ENCODE measurements around the gene NDRG4.
"Not testable (repeated sequence)": the region's sequence is repeated elsewhere in the genome, so short reads cannot be mapped to it uniquely, and the experiment has no call there.

The NDRG4 gene

GRCh38 chr16:58465817-58466216, 34.1 kb upstream of the NDRG4 start:
- no peak for DNase-seq (ENCODE audit: low read depth)

GRCh38 chr16:58466396-58466795, 33.5 kb upstream of the NDRG4 start:
- no peak for DNase-seq (ENCODE audit: low read depth)

- no peak for DNase-seq (ENCODE audit: low read depth)
These were observed 32.0 kb upstream of the NDRG4 start for GRCh38 chr16:58467905-58468304.

GRCh38 chr16:58471209-58471975, 28.6 kb upstream of the NDRG4 start:
- DNase-seq (ENCODE audit: low read depth) = no peak

GRCh38 chr16:58472266-58472665, 27.7 kb upstream of the NDRG4 start:
- no peak for DNase-seq (ENCODE audit: low read depth)

GRCh38 chr16:58472827-58473226, 27.1 kb upstream of the NDRG4 start:
- no peak for DNase-seq (ENCODE audit: low read depth)

- no peak for DNase-seq (ENCODE audit: low read depth)
These were observed 25.6 kb upstream of the NDRG4 start for GRCh38 chr16:58474296-58474695.

GRCh38 chr16:58475091-58475619, 24.8 kb upstream of the NDRG4 start:
- DNase-seq (ENCODE audit: low read depth) = no peak

GRCh38 chr16:58476791-58477190, 23.2 kb upstream of the NDRG4 start:
- no peak for DNase-seq (ENCODE audit: low read depth)

GRCh38 chr16:58478427-58478826, 21.5 kb upstream of the NDRG4 start:
- DNase-seq (ENCODE audit: low read depth) = no peak

- DNase-seq (ENCODE audit: low read depth) = no peak
These were observed 18.6 kb upstream of the NDRG4 start for GRCh38 chr16:58481226-58481869.

- no peak for DNase-seq (ENCODE audit: low read depth)
These were observed 18.0 kb upstream of the NDRG4 start for GRCh38 chr16:58481931-58482330.

GRCh38 chr16:58485184-58485887, 14.6 kb upstream of the NDRG4 start:
- no peak for DNase-seq (ENCODE audit: low read depth)

GRCh38 chr16:58487566-58488351, 12.2 kb upstream of the NDRG4 start:
- DNase-seq (ENCODE audit: low read depth) = peak; percentile 59

- no peak for DNase-seq (ENCODE audit: low read depth)
These were observed 11.4 kb upstream of the NDRG4 start for GRCh38 chr16:58488531-58488930.

GRCh38 chr16:58490065-58490464, 9.9 kb upstream of the NDRG4 start:
- no peak for DNase-seq (ENCODE audit: low read depth)

- DNase-seq (ENCODE audit: low read depth) = not testable (repeated sequence)
These were observed 9.4 kb upstream of the NDRG4 start for GRCh38 chr16:58490539-58490938.

GRCh38 chr16:58492066-58492465, 7.9 kb upstream of the NDRG4 start:
- DNase-seq (ENCODE audit: low read depth) = no peak

GRCh38 chr16:58492735-58493134, 7.2 kb upstream of the NDRG4 start:
- no peak for DNase-seq (ENCODE audit: low read depth)

- no peak for DNase-seq (ENCODE audit: low read depth)
These were observed 6.0 kb upstream of the NDRG4 start for GRCh38 chr16:58493756-58494431.

GRCh38 chr16:58494981-58495520, 4.9 kb upstream of the NDRG4 start:
- no peak for DNase-seq (ENCODE audit: low read depth)

Measured in activated T-helper 9 cell treated with anti-CD3 and anti-CD28 coated beads, Interleukin-2, amount 50 U/mL, for 16 hours (primary cell).